HG03460 (cell line): ENCODE results near the gene ANKRD40.
"Not testable (repeated sequence)": the region's sequence is repeated elsewhere in the genome, so short reads cannot be mapped to it uniquely, and the experiment has no call there.

Experiments
- ATAC-seq: cut with Tn5 transposase; IDR thresholded peaks from one replicate; pipeline ENCODE4 v1.9.1; 2021; ENCODE audit not compliant: unreplicated experiment

Gene ANKRD40

GRCh38 chr17:50712641-50713040, 4.9 kb upstream of the ANKRD40 start:
- no peak for ATAC-seq

- ATAC-seq, result no peak
These were observed 2.9 kb upstream of the ANKRD40 start for GRCh38 chr17:50710650-50711049.

- ATAC-seq, result no peak
These were observed 2.3 kb upstream of the ANKRD40 start for GRCh38 chr17:50710025-50710424.

- ATAC-seq, result not testable (repeated sequence)
These were observed 1.3 kb upstream of the ANKRD40 start for GRCh38 chr17:50709053-50709452.

GRCh38 chr17:50708050-50709000, 611 bp upstream of the ANKRD40 start:
- no peak for ATAC-seq

- no peak for ATAC-seq
These were observed 4.6 kb downstream of the ANKRD40 start for GRCh38 chr17:50703162-50703561.

GRCh38 chr17:50699410-50699809, 8.3 kb downstream of the ANKRD40 start:
- ATAC-seq, result no peak

- no peak for ATAC-seq
These were observed 9.9 kb downstream of the ANKRD40 start for GRCh38 chr17:50697663-50698272.

GRCh38 chr17:50697062-50697461, 10.7 kb downstream of the ANKRD40 start:
- no peak for ATAC-seq

- ATAC-seq, result no peak
These were observed 11.3 kb downstream of the ANKRD40 start for GRCh38 chr17:50696365-50696879.

- no peak for ATAC-seq
These were observed 14.6 kb downstream of the ANKRD40 start for GRCh38 chr17:50693036-50693682.

- no peak for ATAC-seq
These were observed 15.2 kb downstream of the ANKRD40 start for GRCh38 chr17:50692448-50693035.

- no peak for ATAC-seq
These were observed 15.9 kb downstream of the ANKRD40 start for GRCh38 chr17:50691550-50692447.

- no peak for ATAC-seq
These were observed 16.7 kb downstream of the ANKRD40 start for GRCh38 chr17:50690887-50691549.

- ATAC-seq, result no peak
These were observed 17.5 kb downstream of the ANKRD40 start for GRCh38 chr17:50689956-50690886.

GRCh38 chr17:50689251-50689650, 18.5 kb downstream of the ANKRD40 start:
- no peak for ATAC-seq

- no peak for ATAC-seq
These were observed 19.5 kb downstream of the ANKRD40 start for GRCh38 chr17:50688245-50688644.

- no peak for ATAC-seq
These were observed 20.3 kb downstream of the ANKRD40 start for GRCh38 chr17:50687200-50688066.
